Smooth muscle cell (in vitro differentiated cells): ENCODE measurements around the gene TBC1D22A. TPM values are rescaled to one million over a fixed set of nuclear protein-coding genes. Genes with fewer than 3 reads are reported as not detected.
"Not testable (repeated sequence)": the region's sequence is repeated elsewhere in the genome, so short reads cannot be mapped to it uniquely, and the experiment has no call there.

Experiments used
- DNase-seq: peaks from one replicate; lab custom pipeline; 2025; ENCODE audit not compliant: unreplicated experiment; lab: John Stamatoyannopoulos, UW
- H2AFZ ChIP-seq: fragments of 200-600 bp; sonication (generic); 2 replicates; pipeline ENCODE4 v1.6.0; 2016; ENCODE audit warnings: antibody characterized with exemption, low read depth, mild to moderate bottlenecking
- H3F3A ChIP-seq: fragments of 200-600 bp; sonication (generic); 2 replicates; pipeline ENCODE4 v1.6.0; 2017; ENCODE audit warnings: antibody characterized with exemption, low read depth
- H3K27ac ChIP-seq: fragments of 200-600 bp; sonication (generic); 2 replicates; pipeline ENCODE4 v1.5.1; 2016; ENCODE audit warnings: low read depth, mild to moderate bottlenecking
- H3K27me3 ChIP-seq: fragments of 200-600 bp; sonication (generic); 2 replicates; pipeline ENCODE4 v1.6.1; 2016; ENCODE audit warnings: low read depth, mild to moderate bottlenecking
- H3K36me3 ChIP-seq: fragments of 200-600 bp; sonication (generic); 2 replicates; pipeline ENCODE4 v1.5.1; 2016; ENCODE audit warnings: low read depth
- H3K4me1 ChIP-seq: fragments of 200-600 bp; sonication (generic); 2 replicates; pipeline ENCODE4 v1.5.1; 2016; ENCODE audit warnings: low read depth
- H3K4me2 ChIP-seq: fragments of 200-600 bp; sonication (generic); 2 replicates; pipeline ENCODE4 v1.6.0; 2016; ENCODE audit warnings: mild to moderate bottlenecking
- H3K4me3 ChIP-seq: fragments of 200-600 bp; sonication (generic); 2 replicates; pipeline ENCODE4 v1.5.1; 2016; ENCODE audit warnings: mild to moderate bottlenecking
- H3K79me2 ChIP-seq: fragments of 200-600 bp; sonication (generic); 2 replicates; pipeline ENCODE4 v1.6.0; 2016; ENCODE audit warnings: low read depth, mild to moderate bottlenecking
- H3K9ac ChIP-seq: fragments of 200-600 bp; sonication (generic); 2 replicates; pipeline ENCODE4 v1.6.0; 2016; ENCODE audit warnings: low read depth
- H3K9me3 ChIP-seq: fragments of 200-600 bp; sonication (generic); replicated peaks from 2 replicates; pipeline ENCODE4 v1.5.1; 2016; ENCODE audit warnings: low read depth
- H4K20me1 ChIP-seq: fragments of 200-600 bp; sonication (generic); 2 replicates; pipeline ENCODE4 v1.6.0; 2016; ENCODE audit warnings: low read depth
- whole genome bisulfite sequencing: methylation state at CpG from one replicate; pipeline ENCODE4 v1.1.7; 2016; ENCODE audit warnings: low lambda C conversion rate; 5-methylcytosine and 5-hydroxymethylcytosine counted together
- polyA plus RNA-seq: library from polyadenylated mRNA; unstranded; fragments of >200 nt; fragmentation: Nextera tagmentation; extraction: Ambion mirVana; gene quantifications from 2 replicates; pipeline ENCODE4 v1.2.1, GENCODE V29; 2016
- total RNA-seq: library from RNA; depleted of rRNA; stranded (reverse); fragments of >200 nt; gene quantifications from 2 replicates; pipeline ENCODE4 v1.2.3, GENCODE V29; 2014
- TF ChIP-seq, protein P1 (sequence below): fragments of 200-600 bp; sonication (generic); IDR thresholded peaks from 2 replicates; pipeline ENCODE4 v1.5.1; 2017; ENCODE audit warnings: borderline replicate concordance, mild to moderate bottlenecking, antibody characterized with exemption; ENCODE audit not compliant: insufficient read depth, poor library complexity, severe bottlenecking

TBC1D22A gene
- total and polyA plus RNA-seq, 2 experiments from 2014 or later, result 12.5 to 14.4 TPM

DNA sequence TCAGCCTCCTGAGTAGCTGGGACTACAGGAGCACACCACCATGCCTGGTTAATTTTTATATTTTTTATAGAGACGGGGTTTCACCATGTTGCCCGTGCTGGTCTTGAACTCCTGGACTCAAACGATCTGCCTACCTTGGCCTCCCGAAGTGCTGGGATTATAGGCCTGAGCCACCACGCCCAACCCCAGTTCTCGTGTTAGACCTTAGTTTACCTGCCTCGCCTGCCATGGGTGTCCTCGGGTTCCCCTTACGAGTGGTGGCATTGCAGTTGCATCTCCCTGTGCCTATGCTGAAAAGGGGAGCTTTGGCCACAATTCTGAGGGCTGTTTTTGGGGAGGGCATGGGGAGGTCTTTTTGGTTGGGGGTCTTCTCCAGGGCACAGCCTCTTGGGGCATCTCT is 18.8 kb downstream of the TBC1D22A start:
- Histone ChIP-seq H4K20me1 (peaks cover 65% of the 10 kb centered on the region), H3K4me1 (no peaks in the 10 kb centered on the region), H3K27me3 (no peaks in the 10 kb centered on the region), H3K4me3 (no peak overlapping the region), H3K9ac (no peak overlapping the region), H3K36me3 (peaks cover 4% of the 10 kb centered on the region), H3K4me2 (no peak overlapping the region), H3K79me2 (peaks cover 48% of the 10 kb centered on the region), H3F3A (no peaks in the 10 kb centered on the region), H3K27ac (no peak overlapping the region), H3K9me3 (peaks cover 7% of the 10 kb centered on the region), H2AFZ (no peak overlapping the region)
- TF ChIP-seq, protein P1, sequence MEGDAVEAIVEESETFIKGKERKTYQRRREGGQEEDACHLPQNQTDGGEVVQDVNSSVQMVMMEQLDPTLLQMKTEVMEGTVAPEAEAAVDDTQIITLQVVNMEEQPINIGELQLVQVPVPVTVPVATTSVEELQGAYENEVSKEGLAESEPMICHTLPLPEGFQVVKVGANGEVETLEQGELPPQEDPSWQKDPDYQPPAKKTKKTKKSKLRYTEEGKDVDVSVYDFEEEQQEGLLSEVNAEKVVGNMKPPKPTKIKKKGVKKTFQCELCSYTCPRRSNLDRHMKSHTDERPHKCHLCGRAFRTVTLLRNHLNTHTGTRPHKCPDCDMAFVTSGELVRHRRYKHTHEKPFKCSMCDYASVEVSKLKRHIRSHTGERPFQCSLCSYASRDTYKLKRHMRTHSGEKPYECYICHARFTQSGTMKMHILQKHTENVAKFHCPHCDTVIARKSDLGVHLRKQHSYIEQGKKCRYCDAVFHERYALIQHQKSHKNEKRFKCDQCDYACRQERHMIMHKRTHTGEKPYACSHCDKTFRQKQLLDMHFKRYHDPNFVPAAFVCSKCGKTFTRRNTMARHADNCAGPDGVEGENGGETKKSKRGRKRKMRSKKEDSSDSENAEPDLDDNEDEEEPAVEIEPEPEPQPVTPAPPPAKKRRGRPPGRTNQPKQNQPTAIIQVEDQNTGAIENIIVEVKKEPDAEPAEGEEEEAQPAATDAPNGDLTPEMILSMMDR, result no peak
- DNase-seq, result no peak
- WGBS, result 97% methylated on average over 9 of the region's 9 CpGs

DNA sequence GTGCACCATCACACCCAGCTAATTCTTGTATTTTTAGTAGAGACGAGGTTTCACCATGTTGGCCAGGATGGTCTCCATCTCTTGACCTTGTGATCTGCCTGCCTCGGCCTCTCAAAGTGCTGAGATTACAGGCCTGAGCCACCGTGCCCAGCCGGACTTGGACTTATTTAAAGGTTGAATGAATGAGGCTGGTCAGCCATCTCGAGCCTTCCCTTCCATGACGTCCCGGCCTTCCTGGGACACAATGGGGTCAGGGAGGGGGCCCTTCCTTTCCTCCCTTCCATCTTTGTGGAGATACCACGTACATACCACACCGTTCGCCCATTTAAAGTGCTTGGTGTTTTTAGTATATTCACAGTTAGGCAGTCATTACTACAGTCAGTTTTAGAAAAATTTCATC is 19.8 kb downstream of the TBC1D22A start:
- H3K27ac ChIP-seq, H2AFZ ChIP-seq, H3F3A ChIP-seq, H3K36me3 ChIP-seq, H3K9ac ChIP-seq, H3K4me3 ChIP-seq, H3K4me2 ChIP-seq, H3K27me3 ChIP-seq, H3K9me3 ChIP-seq, DNase-seq, H3K4me1 ChIP-seq: not testable (repeated sequence)
- 97% methylated on average over 10 of the region's 10 CpGs for WGBS
- Histone ChIP-seq H3K79me2 (peaks cover 50% of the 10 kb centered on the region), H4K20me1 (peaks cover 56% of the 10 kb centered on the region)

DNA sequence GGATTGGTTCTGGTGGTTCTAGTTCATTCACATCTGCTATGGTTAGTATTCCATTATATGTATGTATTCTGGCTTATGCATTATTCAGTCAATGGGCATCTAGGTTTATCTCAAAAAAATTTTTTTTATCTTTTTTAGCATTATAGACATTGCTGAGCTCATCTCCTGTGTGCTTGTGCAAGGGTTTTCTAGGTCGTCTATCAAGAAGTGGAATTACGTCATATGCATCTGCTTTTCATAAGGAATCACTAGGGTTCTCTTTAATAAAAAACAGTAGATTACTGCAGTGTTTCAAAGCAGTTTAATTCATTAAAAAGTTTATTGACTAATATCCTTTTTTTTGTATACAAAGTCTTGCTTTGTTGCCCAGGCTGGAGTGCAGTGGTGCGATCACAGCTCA is 21.3 kb downstream of the TBC1D22A start:
- no peak overlapping the region for H3K9ac ChIP-seq
- peaks cover 5% of the 10 kb centered on the region for H3K36me3 ChIP-seq

DNA sequence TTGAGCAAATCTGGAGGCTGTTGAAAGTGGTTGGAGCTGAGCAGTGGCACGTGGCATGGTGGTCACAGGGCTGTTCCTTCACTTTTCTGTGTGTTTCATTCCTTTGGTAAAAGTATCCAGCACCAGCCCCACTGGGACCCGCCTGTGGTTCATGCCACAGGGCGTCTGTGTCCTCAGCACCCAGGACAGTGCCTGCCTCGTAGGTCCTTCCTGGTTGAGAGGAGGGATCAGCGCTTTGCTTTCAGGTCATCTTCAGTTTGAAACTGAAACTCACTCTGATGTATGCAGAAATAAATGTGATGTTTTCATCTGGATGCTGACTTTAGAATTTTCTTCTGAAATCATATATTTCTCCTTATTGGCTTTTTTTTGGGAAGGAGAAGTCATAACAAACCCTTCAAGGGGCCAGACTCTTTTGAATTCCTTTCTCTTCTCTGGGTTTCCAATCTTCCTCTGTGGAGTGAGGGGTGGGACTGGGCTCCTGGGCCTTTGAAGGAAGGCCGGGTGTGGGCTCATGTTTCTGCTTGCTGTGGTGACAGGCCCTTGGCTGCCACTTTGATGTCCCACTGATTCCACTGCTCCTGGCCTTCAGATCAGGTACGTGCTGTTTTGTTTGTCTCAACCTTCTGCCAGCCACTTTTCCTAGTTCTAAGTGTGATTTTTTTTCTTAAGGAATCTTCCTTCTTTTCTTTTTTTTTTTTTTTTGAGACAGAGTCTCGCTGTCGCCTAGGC is 26.2 kb downstream of the TBC1D22A start:
- H4K20me1 ChIP-seq, result peaks cover 12% of the 10 kb centered on the region
- peaks cover 25% of the 10 kb centered on the region for H3K79me2 ChIP-seq
- TF ChIP-seq, protein P1, result no peak
- H3K36me3 ChIP-seq, result peaks cover 5% of the 10 kb centered on the region
- no peak for DNase-seq
- no peaks in the 10 kb centered on the region for H3K27me3 ChIP-seq
- H2AFZ ChIP-seq, result no peak overlapping the region
- H3K27ac ChIP-seq, result no peak overlapping the region
- H3K4me1 ChIP-seq, result no peaks in the 10 kb centered on the region
- H3K9me3 ChIP-seq, result peaks cover 8% of the 10 kb centered on the region
- peaks cover 3% of the 10 kb centered on the region for H3F3A ChIP-seq
- no peak overlapping the region for H3K4me2 ChIP-seq
- 88% methylated on average over 9 of the region's 9 CpGs for WGBS
- no peak overlapping the region for H3K9ac ChIP-seq
- H3K4me3 ChIP-seq, result no peak overlapping the region

More for the DNA sequence above, 21.3 kb downstream of the TBC1D22A start:
- Histone ChIP-seq H3K27ac (no peak overlapping the region), H4K20me1 (peaks cover 48% of the 10 kb centered on the region), H3K27me3 (no peaks in the 10 kb centered on the region), H3K4me2 (no peak overlapping the region), H3K4me1 (no peaks in the 10 kb centered on the region), H2AFZ (no peak overlapping the region), H3K79me2 (peaks cover 37% of the 10 kb centered on the region), H3F3A (no peaks in the 10 kb centered on the region), H3K4me3 (no peak overlapping the region), H3K9me3 (peaks cover 8% of the 10 kb centered on the region)
- 80% methylated on average over 3 of the region's 3 CpGs for WGBS
- DNase-seq, result no peak
- TF ChIP-seq, protein P1, result no peak
